IMR-90 (cell line): ENCODE measurements around the gene C17orf100.

ENCODE experiments used
- CEBPB ChIP-seq: IDR thresholded peaks from 2 replicates; pipeline ENCODE4 v1.6.1; 2012; ENCODE audit warnings: low read depth, low read length, improper control_type of control experiment
- CHD1 ChIP-seq: IDR thresholded peaks from 2 replicates; pipeline ENCODE4 v1.6.1; 2012; ENCODE audit warnings: low read depth, low read length, improper control_type of control experiment
- FOS ChIP-seq: fragments of 150-350 bp; IDR thresholded peaks from 2 replicates; pipeline ENCODE4 v1.6.1; 2016; ENCODE audit warnings: low read depth, low read length
- MAFK ChIP-seq: IDR thresholded peaks from 2 replicates; pipeline ENCODE4 v1.6.1; 2012; ENCODE audit warnings: low read depth, low read length, improper control_type of control experiment
- MXI1 ChIP-seq: IDR thresholded peaks from 2 replicates; pipeline ENCODE4 v1.6.1; 2012; ENCODE audit warnings: low read depth, mild to moderate bottlenecking, low read length, moderate library complexity, borderline replicate concordance
- POLR2A ChIP-seq: IDR thresholded peaks from 2 replicates; pipeline ENCODE4 v1.6.1; 2012; ENCODE audit warnings: mild to moderate bottlenecking, low read depth, low read length
- RAD21 ChIP-seq: IDR thresholded peaks from 2 replicates; pipeline ENCODE4 v1.6.1; 2012; ENCODE audit warnings: low read length, improper control_type of control experiment
- RCOR1 ChIP-seq: IDR thresholded peaks from 2 replicates; pipeline ENCODE4 v1.6.1; 2012; ENCODE audit warnings: mild to moderate bottlenecking, low read length, improper control_type of control experiment; ENCODE audit not compliant: insufficient replicate concordance
- RFX5 ChIP-seq: IDR thresholded peaks from 2 replicates; pipeline ENCODE4 v1.8.0; 2012; ENCODE audit warnings: low read depth, mild to moderate bottlenecking, low read length, moderate library complexity
- SMC3 ChIP-seq: fragments of 150-350 bp; IDR thresholded peaks from 2 replicates; pipeline ENCODE4 v1.6.1; 2016; ENCODE audit warnings: low read depth, mild to moderate bottlenecking, antibody characterized with exemption, low read length, moderate library complexity
- TF ChIP-seq, protein P1 (sequence below): conservative IDR thresholded peaks from 2 replicates; pipeline ENCODE4 v1.5.1; 2012; ENCODE audit warnings: mild to moderate bottlenecking, low read depth, low read length, improper control_type of control experiment
- TF ChIP-seq, protein P2 (sequence below): fragments of 150-350 bp; IDR thresholded peaks from 2 replicates; pipeline ENCODE4 v1.6.1; 2016; ENCODE audit warnings: low read depth, mild to moderate bottlenecking, low read length, moderate library complexity, borderline replicate concordance
- TF ChIP-seq, protein P3 (sequence below): fragments of 150-350 bp; IDR thresholded peaks from 2 replicates; pipeline ENCODE4 v1.6.1; 2017; ENCODE audit warnings: mild to moderate bottlenecking, antibody characterized with exemption, low read length, low read depth

DNA sequence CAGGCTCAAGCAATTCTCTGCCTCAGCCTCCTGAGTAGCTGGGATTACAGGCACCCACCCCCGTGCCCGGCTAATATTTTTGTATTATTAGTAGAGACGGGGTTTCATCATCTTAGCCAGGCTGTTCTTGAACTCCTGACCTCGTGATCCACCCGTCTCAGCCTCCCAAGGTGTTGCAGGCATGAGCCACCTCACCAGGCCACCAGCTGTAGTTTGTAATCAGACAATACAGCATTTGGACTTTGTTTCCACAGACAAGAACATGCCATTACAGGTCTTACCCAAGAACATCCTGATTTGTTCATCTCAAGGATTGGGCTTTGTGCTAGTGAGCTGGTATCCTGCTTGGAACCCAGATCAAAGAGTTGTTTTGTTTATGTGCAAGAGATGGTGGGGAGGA is 30.1 kb downstream of the C17orf100 start:
- TF ChIP-seq, protein P1, sequence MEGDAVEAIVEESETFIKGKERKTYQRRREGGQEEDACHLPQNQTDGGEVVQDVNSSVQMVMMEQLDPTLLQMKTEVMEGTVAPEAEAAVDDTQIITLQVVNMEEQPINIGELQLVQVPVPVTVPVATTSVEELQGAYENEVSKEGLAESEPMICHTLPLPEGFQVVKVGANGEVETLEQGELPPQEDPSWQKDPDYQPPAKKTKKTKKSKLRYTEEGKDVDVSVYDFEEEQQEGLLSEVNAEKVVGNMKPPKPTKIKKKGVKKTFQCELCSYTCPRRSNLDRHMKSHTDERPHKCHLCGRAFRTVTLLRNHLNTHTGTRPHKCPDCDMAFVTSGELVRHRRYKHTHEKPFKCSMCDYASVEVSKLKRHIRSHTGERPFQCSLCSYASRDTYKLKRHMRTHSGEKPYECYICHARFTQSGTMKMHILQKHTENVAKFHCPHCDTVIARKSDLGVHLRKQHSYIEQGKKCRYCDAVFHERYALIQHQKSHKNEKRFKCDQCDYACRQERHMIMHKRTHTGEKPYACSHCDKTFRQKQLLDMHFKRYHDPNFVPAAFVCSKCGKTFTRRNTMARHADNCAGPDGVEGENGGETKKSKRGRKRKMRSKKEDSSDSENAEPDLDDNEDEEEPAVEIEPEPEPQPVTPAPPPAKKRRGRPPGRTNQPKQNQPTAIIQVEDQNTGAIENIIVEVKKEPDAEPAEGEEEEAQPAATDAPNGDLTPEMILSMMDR = no peak
- no peak for TF ChIP-seq MXI1
- no peak for TF ChIP-seq POLR2A
- no peak for TF ChIP-seq RAD21
- TF ChIP-seq RCOR1 = no peak
- TF ChIP-seq SMC3 = no peak
- TF ChIP-seq CEBPB = no peak
- TF ChIP-seq, protein P2, sequence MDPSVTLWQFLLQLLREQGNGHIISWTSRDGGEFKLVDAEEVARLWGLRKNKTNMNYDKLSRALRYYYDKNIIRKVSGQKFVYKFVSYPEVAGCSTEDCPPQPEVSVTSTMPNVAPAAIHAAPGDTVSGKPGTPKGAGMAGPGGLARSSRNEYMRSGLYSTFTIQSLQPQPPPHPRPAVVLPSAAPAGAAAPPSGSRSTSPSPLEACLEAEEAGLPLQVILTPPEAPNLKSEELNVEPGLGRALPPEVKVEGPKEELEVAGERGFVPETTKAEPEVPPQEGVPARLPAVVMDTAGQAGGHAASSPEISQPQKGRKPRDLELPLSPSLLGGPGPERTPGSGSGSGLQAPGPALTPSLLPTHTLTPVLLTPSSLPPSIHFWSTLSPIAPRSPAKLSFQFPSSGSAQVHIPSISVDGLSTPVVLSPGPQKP = no peak
- TF ChIP-seq RFX5 = no peak
- TF ChIP-seq CHD1 = no peak
- no peak for TF ChIP-seq FOS
- TF ChIP-seq, protein P3, sequence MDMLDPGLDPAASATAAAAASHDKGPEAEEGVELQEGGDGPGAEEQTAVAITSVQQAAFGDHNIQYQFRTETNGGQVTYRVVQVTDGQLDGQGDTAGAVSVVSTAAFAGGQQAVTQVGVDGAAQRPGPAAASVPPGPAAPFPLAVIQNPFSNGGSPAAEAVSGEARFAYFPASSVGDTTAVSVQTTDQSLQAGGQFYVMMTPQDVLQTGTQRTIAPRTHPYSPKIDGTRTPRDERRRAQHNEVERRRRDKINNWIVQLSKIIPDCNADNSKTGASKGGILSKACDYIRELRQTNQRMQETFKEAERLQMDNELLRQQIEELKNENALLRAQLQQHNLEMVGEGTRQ = no peak
- TF ChIP-seq MAFK = no peak
